HUDEP-2 (cell line): Measurements from ENCODE around the gene RIC3.

ENCODE experiments used
- DNase-seq, 76 experiments: peaks; one replicate each; lab custom pipeline; 2025; ENCODE audit not compliant: unreplicated experiment in 76 of 76; lab: John Stamatoyannopoulos, UW

The RIC3 gene

DNA sequence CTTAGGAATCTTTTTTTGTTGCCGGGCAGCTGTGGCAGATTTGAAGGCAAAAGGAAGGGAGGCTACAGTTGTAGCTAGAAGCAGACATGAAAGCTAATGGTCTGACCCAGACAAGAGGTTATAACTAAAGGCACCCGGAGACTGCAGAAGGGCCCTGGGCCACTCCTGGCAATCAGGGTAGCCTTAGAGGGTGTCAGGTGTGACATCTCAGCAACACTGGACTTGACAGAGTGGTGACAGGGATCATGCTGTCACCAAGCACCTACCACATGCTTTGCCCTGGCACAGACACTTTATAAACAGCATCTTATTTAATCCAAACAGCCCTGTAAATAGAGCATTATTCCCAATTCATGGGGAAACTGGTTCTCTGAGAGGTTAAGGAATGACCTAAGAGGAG lies 62.1 kb downstream of the RIC3 start:
- no peak for DNase-seq

DNA sequence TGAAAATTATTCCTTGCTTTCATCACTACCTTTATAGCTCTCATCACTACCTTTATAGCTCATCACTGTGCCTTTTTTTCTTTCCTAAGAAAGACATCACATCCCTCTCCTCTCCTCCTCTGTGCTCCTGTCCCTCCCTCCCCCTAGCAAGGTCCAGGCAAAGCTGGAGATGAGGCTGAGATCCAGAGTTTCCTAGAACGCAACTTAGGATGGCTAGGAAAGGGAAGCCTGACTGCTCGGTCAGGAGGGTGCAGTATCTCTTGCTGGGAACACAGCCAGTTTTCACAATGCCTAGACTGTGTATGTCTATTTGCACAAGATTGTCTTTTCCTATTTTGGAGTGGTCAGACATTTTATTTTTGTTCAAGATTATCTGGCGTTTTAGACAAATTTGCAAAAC lies 63.2 kb downstream of the RIC3 start:
- no peak for DNase-seq

DNA sequence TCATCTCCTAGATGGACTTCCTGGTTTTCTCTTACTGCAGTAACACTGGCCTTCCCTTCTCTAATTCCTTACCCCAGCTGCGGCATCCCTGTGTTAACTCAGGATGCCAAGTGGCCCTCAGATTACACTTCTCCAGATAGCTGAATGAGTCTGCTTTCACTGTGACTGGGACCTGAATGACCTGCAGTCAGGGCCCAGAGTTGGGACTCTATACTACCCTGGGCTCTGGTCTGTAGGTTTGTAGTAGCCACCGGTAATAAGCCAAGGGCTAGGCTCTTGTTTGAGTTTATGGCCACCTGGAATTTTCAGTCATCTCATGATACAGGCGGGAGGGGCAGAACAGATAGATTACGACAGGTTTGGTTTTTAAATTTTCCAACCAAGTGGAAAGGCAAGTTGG lies 63.7 kb downstream of the RIC3 start:
- DNase-seq, result no peak

DNA sequence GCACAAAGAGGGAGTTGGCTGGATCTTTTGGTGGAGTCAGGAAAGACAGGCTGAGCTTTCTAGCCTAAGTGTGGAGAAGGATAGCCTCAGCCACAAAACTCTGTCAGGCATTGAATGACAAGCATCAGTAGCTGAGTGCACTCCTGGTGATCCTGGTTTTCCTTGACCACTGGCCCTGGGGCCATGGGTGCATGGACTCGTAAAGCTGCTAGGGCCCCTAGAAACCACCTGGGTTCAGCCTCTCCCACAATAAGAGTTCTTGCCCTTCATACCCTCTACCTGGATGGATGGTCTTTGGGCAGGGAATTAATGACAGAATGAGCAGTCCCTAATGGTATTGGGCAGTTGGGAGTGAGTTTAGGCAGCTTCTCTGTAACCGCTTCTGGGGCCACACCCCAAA lies 64.9 kb downstream of the RIC3 start:
- DNase-seq, result no peak

DNA sequence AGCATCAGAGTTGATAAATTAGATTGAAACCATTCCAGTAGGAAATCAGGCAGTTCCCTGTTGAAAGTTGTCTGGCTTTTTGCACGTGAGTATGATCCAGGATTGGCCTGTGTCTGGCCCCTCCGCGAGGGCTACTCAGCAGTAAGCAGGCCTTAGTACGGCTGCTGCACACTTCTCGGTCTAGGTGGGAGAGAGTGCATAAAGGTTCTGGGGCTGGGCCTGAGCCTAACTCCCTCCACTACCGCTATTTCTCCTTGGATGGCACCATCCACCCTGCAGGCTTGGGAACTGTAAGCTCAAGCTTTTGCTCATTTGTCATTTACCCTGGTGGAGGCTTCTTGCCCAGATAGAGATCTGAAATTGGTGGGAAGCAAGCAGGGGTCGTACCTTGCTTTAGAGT lies 65.9 kb downstream of the RIC3 start:
- no peak for DNase-seq

DNA sequence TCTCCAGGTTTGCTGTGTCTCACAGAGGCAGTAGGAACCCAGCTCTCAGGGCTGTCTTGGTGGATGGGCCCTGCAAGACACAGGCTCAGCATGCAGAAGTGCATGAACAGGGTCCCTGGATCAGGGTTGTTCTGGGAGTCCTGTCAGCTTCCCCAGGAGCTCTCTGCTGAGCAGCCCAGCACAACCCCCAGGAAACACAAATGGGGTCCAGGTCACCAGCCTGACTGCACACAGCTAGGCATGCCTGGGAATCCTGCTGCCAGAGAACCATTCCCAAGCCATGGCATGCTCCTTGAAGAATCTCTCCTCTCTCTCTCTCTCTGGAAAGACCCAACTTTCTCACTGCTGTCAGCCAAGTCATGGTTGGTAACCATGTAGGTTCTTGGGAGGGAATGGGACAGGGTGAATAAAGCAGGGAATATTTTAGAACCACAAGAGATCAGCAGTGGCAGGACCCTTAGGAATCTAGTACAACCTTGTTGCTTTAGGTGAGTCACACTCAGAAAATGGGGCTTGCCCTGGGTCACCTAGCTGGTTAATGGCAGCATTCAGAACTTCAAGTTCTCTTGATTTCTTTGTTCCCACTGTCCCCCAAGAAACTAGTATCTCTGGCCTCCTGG lies 66.4 kb downstream of the RIC3 start:
- no peak for DNase-seq

DNA sequence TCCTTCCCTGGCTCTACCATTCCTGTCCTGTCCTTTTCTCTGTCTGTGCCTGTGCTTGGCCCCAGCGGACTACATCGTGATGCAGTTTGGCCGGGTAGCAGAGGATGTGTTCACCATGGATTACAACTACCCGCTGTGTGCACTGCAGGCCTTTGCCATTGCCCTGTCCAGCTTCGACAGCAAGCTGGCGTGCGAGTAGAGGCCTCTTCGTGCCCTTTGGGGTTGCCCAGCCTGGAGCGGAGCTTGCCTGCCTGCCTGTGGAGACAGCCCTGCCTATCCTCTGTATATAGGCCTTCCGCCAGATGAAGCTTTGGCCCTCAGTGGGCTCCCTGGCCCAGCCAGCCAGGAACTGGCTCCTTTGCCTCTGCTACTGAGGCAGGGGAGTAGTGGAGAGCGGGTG lies 67.4 kb downstream of the RIC3 start:
- DNase-seq, result no peak

DNA sequence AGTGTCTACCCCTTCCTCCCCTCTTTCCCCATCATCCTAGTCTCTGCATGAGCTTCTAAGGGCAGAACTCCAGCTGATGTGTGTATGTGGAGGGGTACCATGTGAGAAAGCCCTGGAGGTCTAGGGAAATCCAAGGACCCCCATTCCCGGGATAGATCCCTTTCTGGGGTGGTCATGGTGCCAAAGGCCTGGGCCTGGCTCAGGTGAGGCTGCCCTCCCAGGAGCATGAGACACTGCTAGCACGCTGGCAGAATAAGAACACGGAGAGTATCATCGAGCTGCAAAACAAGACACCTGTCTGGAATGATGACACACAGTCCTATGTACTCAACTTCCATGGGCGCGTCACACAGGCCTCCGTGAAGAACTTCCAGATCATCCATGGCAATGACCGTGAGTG lies 68.2 kb downstream of the RIC3 start:
- DNase-seq, result no peak

DNA sequence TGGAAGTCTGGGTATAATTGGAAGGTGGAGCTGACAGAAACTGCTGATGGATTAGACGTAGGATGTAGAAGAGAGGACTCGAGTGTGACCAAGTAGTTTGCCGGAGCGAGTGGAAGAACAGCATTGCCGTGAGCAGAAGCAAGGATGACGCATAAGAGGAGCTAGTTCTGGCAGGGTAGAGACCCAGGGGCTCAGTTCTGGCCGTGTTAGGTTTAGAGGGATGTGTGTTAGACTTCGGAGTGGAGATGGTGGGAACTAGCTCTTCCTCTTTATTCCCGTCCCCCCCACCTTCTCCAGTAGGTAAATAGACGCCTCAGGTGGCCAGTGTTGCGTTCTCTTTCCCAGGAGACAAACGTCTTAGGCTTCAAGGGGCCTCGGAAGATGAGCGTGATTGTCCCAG lies 68.7 kb downstream of the RIC3 start:
- no peak for DNase-seq

DNA sequence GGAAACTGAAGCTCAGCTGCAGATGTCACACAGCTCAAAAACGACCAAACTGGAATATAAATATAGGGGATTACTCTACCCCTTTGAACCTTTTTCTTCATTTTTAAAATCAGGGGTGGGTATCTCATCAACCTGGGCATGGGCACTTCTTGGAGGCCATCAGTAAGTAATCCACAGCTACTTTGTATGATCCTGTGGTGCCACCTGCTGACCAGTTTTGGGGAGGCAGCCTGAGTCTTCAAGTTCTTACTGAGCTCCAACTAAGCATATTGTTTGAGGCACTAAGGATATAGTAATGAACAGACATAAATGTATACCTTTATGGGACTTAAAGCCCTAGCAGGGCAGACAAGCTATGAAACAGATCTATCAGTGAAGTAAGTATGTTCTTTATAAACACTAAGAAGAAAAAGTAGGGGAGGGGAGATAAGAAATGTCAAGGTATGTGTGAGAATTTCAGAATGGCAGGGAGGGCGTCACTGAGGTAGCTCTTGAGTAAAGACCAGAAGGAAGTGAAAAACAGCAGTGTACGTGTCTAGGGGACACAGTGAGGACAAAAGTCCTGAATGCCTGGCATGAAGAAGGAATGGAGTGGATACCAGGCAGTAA lies 69.4 kb downstream of the RIC3 start:
- peak in 51 of 76 experiments; percentile 1 to 63 (median 30) for DNase-seq

DNA sequence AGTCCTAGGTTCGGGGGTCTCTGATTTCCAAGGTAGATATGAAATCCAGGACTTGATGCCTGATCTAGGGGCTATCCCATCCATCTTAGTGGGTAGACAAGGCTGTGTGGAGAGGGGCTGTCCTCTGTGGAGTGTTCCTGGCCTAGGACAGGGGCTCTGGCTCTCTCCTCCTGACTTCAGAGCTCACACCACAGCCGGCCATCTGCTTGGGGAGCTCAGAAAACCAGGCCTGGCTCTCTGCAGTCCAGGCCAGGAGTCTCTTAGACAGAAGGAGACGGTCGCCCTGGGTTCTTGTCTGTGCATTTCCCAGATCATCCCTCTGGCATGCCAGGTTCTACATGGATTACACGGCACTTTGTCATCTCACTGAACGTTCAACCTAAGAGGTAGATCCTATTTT lies 69.9 kb downstream of the RIC3 start:
- no peak for DNase-seq

DNA sequence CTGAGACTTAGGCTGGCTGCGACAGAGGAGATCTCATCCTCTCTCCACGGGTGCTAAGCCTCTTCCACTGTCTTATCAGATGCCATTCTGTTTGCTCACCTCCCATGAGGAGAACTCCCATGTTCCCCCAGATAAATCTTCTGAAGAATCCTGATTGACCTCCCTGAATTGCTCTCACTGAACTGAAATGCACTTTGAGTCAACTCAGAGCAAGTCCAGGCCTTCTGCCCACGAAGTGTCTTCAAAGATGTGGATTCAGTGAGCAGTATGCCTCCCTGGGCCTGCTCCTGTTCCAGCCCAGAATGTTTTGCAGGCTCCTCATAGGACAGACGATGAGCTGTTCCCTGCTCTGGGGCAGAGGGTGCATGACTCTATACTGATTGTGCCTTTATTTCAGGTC lies 70.5 kb downstream of the RIC3 start:
- DNase-seq, result no peak

DNA sequence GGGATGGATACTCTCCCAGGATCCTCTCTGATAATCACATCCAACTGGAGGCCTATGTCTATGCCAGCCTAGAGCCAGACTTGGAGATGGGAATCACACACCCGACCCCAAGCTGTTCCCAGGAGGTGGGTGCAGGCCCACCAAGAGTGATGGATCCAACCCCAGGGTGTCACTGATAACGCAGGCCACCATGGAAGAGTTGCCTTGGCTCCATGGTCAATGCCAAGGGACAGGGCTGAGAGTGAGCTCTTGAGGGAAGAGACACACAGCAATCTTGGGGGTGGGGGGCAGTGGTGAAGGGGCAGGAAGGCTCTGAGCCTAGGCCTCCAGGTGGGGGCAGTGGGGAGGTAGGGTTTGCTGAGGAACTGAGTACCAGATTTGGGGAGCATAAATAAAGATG lies 70.9 kb downstream of the RIC3 start:
- DNase-seq, result no peak

DNA sequence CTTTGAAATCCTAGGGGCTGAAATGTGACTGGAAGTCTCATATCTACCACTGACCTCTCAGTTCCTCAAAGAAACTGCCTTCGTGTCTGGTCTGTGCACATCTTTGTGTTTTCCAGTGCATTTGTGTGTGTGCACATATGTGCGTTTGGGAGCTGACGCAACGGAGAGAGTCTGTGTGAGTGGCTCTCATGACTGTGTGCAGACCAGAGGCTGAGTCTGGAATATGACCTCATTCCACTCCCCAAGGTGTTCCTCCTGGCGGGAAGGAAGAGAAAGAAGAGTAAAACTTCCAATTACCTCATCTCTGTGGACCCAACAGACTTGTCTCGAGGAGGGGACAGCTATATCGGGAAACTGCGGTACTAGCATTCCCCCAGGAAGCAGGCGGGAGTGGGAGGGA lies 71.4 kb downstream of the RIC3 start:
- DNase-seq, result no peak

DNA sequence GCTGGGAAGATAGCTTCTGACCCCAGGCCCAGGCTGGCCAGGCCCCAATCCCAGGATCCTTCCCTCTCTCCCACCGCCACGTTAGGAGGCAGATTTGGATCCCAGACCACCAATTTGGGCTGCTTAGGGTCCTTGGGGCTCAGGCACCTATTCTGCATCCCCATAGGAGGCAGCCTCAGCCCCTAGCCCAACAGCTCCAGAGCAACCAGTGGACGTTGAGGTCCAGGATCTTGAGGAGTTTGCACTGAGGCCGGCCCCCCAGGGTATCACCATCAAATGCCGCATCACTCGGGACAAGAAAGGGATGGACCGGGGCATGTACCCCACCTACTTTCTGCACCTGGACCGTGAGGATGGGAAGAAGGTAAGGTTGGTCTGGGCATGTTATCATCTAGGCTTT lies 71.8 kb downstream of the RIC3 start:
- DNase-seq, result no peak

DNA sequence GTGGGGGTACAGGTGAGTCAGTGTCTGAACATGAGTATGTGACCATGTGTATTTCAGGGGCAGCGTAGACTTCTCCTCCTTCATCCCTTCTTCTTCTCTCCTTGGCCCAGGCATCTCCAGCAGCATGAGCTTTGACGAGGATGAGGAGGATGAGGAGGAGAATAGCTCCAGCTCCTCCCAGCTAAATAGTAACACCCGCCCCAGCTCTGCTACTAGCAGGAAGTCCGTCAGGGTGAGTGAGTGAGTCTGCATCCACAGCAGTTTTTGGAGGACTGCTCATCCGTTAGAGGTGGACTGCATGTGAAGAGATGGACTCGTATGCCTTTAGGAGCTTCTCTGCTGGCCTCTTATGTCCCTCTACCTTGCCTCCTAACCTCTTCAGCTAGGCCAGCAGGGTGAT lies 72.2 kb downstream of the RIC3 start:
- DNase-seq, result no peak

DNA sequence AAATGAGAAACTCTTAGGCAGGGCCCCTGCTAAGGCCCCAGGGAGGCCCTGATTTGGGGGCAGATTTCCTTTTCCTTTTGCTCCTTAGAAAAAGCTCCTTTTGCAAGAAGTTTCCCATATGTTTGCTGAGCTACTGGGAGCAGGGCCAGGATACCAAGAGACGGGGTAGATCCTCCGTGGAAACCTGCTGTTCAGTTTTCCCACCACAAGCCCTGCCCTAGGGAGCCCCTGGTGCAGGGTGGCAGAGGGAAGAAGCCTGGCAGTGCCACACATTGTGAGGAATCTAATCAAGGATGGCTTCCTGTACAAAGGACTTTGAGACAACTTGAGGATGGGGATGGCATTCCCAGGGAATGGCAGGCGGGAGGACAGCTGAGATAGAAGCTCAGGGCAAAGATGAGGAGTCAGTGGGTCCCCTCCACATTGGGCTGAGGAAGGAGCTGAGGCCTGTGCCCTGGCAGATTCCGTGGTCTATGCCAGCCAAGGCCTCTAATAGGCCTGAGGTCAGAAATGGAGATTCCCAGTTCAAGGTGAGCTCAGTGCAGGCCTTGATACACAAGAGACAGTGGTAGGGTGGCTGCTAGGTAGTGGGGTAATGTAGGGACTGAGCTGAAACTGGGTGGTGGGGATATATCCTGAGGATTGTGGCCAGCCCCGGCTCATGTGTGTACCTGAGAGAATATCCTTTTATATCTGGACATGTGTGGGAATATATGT lies 72.9 kb downstream of the RIC3 start:
- no peak for DNase-seq

DNA sequence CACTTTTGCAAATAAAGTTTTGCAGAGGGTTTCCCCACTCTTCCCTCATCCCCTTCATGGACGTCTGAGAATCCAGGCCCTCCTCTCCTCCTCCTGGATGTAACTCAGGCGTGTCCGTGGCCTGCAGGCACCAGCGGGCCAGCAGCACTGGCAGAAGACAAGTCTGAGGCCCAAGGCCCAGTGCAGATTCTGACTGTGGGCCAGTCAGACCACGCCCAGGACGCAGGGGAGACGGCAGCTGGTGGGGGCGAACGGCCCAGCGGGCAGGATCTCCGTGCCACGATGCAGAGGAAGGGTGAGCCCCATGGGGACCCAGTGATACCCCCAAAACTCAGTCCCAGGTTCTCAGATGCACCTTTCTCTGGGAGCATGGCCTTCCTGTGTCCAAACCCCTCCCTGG lies 73.5 kb downstream of the RIC3 start:
- no peak for DNase-seq

DNA sequence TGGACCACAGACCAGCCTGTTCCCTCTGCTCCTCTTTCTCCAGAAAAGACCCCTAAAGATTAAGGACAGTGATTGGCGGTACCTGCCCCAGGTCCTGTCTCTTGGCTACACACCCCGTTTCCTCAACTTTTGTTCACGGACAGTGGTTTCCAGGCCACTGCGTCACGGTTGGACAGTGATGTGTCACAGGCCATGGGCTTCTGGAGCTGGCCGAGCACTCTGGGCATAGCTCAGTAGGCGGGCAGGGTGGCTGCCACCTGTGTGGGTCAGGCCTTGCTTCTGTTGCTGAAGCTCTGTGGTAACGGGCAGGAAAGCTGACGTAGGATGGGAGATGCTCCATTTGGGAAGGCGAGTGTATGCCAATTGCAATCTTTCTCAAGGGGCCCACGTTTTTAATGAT lies 74.2 kb downstream of the RIC3 start:
- DNase-seq, result no peak

DNA sequence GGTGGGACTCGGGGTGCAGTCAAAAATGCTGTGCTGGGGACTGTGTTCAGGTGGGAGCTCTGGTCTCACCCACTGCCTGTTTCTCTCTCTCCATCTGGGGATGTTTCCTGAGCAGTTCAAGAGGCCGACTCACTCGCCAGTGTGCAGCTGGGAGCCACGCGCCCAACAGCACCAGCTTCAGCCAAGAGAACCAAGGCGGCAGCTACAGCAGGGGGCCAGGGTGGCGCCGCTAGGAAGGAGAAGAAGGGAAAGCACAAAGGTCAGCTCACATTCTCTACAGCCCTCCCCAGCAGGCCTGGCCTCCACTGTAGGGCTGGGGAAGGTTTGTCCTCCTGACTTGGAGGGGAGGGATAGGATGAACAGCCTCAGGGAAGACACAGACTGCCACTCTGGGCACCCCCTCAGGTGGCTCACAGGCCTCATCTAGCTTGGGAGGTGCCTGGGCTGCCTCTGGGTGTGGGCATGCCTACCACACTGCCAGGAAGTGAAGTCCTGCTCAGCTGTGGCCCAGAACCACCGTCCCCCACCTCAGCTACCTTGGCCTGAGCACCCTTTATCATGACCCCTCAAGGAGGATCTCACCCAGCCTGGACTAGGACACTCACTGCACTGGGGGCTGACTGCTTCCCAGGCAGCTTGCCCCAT lies 74.8 kb downstream of the RIC3 start:
- no peak for DNase-seq

DNA sequence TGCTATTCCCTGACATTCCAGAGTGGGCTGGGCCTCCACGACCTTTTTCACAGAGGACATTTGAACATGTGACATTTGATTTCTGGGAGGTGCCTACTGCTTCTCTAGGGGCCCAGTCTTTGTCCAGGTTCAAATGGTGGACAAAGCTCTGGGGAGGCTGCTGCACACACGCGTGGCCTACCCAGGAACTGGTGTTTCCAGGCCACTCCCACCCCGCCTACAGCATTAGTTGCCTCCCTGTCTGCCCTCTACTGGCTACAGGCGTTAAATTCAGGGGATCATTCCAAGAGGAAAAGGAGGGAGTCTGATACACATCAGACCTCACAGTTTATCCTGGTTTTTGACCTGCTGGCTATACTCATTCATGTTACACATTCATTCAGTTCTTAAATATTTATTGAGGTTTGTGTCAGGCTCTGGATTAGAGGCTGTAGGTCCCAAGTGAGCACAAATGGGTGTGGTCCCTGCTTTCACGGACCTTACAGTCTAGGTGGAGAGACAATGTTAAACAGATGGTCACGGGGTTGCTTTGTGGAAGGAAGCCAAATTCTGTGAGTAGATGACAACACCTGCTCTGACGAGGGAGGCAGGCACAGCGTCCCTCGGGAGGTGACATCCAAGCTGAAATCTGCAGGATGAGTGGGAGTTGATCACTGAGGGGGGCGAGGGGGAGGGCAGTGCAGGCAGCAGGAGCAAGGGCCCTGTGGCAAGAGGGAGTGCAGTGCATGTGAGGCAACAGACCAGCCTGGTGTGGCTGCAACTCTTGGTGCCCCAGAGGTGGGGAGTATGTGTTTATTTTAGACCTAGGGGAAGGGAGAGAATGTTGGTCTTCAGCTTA lies 76.0 kb downstream of the RIC3 start:
- DNase-seq, result peak in 52 of 76 experiments; percentile 2 to 68 (median 38)
